NCI-H187 (cell line): ENCODE data around the gene TMEM151B.
A peak's percentile ranks its signal among the peaks of the same experiment; 100 is the strongest.

Experiments
- DNase-seq, 2 experiments: peaks; one replicate each; lab custom pipeline; 2025; lab: John Stamatoyannopoulos, UW

Gene TMEM151B

DNA sequence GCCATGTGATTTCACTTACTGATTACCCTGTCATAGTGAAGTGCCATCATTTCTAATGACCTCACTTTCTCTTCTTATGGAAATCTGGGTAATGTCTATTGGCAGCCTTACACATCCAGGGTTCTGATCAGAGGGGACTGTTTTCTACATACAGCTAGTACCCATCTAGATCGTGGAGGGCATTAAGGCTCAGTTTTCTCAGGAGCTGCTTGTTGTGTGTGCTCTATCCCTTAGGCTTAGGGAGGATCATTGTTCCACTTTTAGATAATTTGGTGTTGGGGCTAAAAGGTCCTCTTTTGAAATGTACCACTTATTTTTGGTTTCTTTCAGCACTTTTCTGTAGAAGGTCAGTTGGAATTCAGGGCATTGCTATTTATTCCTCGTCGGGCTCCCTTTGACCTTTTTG is 19.5 kb upstream of the TMEM151B start:
- DNase-seq, result no peak

DNA sequence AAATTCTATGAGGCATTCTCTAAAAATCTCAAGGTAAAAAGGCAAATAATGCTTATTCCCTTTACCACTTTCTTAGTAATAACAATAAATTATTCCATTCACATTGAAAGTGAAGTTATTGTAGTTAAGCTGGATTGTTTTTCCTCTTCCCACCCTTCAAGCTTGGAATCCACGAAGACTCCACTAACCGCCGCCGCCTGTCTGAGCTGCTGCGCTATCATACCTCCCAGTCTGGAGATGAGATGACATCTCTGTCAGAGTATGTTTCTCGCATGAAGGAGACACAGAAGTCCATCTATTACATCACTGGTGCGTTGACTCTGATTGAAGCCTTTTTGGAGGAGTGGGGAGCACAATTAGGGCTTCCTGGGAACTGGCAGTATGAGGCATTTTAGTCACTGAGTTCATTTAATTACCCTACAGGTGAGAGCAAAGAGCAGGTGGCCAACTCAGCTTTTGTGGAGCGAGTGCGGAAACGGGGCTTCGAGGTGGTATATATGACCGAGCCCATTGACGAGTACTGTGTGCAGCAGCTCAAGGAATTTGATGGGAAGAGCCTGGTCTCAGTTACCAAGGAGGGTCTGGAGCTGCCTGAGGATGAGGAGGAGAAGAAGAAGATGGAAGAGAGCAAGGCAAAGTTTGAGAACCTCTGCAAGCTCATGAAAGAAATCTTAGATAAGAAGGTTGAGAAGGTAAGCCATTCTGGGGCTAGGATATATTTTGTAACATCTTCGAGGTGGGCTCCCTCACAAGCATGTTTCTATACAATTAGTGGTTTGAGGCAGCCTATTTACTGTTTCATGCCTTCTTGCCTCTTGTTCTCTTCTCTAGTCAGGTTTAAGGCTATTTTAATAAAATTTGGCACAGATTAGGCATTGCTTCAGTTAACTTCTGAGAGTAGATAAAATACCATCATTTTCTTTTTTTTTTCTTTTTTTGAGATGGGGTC is 18.4 kb upstream of the TMEM151B start:
- no peak for DNase-seq

DNA sequence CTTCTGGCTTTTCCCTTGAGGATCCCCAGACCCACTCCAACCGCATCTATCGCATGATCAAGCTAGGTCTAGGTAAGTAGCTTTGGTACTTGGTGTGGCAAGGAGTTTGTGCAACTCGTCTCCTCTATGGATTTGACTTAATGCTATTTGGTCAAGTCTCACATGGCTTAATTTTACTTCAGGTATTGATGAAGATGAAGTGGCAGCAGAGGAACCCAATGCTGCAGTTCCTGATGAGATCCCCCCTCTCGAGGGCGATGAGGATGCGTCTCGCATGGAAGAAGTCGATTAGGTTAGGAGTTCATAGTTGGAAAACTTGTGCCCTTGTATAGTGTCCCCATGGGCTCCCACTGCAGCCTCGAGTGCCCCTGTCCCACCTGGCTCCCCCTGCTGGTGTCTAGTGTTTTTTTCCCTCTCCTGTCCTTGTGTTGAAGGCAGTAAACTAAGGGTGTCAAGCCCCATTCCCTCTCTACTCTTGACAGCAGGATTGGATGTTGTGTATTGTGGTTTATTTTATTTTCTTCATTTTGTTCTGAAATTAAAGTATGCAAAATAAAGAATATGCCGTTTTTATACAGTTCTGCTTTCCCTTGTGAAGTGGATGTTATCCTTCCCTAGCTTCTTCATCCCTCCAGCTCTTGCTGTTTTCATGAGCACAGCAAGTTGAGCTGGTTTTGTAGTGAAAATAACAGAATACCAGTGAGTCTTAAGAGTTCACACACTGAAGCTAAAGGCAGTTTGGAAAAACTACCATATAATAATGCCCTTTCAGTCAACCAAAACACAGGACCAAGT is 16.7 kb upstream of the TMEM151B start:
- no peak for DNase-seq

DNA sequence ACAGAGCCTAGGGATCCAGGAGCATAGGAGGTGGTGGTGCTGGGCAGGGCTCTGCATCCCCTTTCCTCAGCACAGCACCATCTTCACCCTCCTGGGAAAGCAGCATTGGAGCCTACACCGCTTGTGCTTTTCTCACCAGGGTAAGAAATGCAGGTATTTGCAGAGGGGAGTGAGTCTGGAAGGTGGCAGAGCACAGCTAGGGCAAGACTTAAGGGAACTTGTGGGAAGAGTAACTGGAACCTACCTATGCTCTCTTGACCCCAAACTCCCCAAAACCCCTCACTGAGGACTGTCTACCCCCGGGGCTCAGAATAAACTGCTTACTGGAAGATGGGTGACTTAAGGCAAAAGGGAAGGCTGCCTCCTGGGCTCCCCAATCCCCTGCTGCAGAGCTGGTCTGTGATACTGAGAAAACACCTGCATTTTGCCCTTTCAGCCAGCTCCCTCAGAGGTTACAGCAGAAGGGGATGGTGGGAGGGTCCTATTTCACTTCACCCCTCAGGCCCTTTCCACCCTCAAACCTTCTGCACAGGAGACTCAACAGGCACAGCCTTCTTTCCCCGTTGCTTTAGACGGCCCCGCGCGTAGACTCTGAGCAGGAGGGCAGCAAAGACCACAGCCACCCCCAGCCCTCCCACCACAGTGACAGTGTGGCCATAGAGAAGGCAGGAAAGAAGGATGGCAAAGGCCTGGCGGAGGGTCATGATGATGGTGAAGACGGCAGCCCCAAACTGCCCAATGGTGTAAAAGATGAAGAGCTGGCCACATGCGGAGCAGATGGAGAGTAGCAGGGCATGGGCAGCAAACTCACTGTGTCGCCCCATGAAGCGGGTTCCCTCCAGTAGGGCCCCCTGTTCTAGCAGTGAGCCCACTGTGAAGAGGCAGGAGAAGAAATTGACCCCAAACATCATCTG is 15.8 kb upstream of the TMEM151B start:
- DNase-seq, result no peak

DNA sequence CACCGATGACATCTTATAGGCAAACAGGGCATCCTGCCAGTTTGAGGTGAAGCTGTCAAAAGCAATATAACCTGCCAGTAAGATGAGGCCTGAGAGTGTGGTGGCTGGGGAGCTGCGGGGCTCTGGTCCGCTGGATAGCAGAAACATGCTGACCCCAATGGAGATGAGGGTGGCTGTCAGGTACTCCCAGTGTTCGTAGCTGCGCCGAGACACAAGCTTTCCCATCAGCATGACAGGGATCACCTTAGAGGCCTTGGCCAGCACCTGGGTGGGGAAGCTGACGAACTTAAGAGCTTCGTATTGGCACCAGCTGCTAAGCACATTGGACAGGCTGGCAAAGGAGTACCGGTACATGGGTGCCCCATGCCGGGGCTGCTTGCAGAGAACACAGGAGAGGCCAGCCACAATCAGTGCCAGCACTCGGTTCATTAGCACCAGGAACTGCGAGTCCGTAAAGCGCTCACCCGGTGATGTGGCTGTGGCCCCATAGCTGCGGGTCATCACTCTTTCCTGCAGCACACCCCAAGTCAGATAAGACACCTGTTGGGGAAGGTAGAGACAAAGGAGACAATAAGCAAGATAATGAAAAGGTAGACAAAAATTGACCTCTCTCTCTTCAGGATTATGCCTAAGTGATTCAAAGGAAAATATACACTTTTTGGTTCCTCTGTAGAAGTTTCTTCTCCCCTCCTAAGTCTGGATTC is 15.0 kb upstream of the TMEM151B start:
- DNase-seq, result no peak

DNA sequence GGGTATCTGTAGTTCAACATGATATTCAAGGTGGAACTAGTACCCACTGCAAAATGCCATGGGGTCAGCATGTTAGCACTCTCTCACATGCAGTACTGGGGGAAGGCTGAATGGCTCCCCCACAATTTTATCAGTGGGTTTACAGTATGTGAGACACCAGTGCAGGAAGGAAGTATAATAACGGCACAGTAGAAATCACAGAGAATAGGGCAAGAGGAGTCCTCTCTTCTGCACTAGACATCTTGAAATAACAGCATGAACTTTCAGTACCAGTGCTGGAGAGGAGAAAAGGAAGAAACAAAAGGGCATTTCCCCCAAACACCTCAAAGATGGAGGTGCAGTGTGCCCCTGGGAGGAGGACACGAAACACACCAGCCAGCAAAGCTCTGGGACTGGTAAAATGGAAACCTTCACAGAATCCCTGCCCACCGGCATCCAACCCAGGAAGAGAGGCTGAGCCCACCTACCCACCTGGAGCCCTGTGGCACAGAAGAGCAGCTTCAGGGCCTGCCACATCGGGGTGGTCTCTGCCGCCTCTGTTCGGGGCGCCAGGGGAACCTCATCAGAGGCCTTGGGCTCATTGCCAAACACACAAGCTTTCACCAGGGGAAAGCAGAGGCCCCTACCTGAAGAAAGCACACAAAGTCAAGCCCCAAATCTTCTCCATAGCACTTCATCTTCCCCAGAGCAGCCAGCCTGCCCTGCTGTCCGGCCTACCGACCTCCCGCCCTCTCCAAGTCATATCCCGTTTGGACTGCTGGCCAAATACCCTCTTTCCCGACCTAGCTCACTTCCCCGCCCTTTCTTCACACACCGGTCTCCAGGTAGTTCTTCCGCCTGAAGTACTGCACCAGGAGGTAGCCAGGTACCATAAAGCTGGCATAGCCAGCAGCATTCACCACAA is 14.1 kb upstream of the TMEM151B start:
- DNase-seq, result no peak

DNA sequence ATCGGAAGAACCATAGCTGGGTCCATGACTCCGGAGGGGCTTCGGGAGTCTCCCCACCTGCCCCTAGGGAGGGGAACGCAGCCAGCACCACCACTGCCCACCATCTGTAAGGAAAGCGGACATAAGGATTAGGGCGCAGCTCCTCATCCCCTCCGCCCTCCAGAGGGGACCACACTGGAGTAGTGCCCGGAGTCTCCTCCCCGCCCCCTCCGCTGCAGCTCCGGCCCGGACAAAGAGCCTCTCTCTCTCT is 13.6 kb upstream of the TMEM151B start:
- no peak for DNase-seq

DNA sequence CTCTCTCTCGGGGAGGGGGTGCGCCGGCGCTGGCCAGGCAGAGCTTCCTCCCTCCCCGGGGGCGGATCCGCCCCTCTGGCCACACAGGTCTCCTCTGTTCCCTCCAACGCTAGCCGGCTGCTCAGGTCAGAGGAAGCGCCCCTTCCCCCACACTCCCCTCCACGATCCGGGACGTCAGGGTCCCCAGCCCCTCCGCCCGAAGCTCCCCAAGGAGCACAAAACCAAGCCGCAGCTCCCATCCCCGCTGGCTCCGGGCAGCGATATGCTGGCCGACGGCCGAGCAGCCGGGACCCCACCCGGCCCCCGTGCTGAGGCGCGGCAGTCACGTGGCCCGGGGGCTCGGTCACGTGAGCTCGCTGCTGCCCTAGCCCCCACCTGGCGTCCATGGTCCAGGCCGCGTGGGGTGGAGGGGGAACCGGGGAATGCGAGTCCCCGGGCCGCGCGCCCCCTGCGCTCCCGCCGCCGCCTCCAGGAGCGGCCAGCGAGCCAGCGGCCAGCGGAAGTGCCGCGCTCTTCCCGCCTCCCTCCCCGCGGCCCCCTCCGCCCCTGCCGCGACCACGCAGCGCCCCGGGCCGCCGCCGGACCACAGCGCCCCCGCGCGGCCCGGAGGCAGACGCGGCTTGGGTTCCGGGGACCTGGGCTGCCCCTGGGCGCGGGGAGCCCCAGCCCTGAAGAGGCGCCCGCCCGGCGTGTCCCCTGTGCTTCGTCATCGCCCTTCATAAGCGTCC is 13.1 kb upstream of the TMEM151B start, which contains the start of gene SLC35B2:
Gene SLC35B2, minus strand, starts transcription at position 504 of the 728 bp plus-strand sequence. Its CDS starts 118 bp downstream, at position 386.
- peak; percentile 28 to 64 for DNase-seq

DNA sequence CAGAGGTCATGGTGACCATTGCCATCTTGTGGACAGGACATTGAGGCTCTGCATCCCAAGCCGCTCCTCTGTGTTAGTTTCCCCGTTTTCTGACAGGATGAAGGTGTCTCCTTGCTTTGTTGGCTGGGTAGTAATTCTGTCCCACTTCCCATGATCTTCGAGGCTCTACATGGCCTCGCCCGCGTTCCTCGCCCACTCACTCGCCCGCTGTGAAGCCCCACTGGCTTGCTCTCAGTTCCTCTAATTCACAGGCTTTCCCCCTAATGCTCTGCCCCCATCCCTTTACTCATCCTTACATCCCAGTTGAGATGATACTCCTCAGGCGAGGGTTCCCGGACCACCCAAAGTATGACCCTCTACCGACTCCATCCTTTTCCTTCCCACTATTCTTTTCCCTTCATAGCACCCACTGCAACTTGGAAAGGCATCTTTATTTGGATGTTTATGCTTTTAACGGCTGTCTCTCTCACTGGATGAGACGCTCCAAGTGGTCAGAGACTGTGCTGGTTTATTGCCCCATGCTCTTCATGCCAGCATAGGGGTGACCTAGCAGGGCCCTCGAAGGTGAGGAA is 12.4 kb upstream of the TMEM151B start:
- no peak for DNase-seq

DNA sequence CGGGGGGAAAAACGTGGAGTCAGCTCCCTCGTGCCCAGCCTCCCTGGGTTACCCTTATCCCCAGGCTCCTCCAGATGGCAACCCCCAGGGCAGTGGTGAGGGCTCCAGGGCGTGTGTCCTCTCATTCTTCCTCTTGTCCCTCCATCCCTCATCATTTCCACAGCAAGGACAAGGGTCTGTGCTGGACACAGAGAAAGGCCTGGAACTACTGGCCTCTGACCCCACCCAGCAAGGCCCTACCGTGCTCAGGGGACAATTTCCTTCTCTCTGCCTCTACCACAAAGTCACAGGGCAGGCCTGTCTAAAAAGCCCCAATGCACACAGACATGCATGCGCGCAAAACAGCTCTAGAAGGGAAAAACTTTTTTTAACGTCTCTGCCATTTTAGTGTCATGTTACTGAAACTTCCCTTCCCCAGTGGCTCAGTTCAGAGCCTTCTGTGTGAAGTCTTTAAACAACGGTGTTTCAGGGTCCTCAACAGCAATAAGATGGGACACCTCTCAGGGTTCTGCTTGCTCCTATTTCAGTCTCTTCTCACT is 11.9 kb upstream of the TMEM151B start:
- no peak for DNase-seq

DNA sequence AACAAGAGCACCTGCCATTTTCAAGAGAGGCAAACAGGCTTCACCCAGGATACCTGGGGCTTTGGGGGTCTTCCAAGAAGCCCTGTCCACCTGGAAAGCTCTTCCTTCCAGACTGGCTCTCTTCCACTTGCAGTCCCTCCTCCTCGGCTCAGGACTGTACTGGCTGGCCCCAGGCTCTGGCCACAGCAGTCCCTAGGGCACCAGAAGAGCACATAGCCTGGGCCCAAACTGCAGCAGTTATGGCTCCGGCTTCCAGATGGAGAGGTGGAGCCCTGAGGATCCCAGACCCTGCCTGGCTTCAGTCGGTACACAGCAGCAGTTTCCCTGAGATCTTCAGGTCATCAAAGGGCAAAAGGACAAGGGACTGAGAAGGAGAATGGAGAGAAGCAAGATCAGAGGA is 11.3 kb upstream of the TMEM151B start:
- DNase-seq, result no peak

DNA sequence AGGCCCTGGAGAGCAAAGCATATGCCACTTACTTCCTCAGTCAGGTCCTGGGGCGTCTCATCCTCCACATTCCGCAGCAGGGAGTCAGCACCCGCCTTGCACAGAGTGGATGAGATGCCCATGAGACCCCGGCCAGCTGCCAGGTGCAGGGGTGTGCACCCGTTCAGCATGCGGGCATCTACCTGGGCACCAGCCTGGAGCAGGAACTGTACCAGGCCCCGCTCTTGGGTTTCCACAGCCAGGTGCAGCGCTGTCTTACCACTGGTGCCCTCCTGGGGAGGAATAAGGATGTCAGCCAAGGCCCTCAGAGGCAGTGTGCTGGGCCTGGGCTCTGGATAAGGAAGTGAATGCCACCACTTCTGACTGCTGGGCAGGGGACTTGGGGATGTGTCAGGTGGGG is 10.2 kb upstream of the TMEM151B start:
- no peak for DNase-seq

DNA sequence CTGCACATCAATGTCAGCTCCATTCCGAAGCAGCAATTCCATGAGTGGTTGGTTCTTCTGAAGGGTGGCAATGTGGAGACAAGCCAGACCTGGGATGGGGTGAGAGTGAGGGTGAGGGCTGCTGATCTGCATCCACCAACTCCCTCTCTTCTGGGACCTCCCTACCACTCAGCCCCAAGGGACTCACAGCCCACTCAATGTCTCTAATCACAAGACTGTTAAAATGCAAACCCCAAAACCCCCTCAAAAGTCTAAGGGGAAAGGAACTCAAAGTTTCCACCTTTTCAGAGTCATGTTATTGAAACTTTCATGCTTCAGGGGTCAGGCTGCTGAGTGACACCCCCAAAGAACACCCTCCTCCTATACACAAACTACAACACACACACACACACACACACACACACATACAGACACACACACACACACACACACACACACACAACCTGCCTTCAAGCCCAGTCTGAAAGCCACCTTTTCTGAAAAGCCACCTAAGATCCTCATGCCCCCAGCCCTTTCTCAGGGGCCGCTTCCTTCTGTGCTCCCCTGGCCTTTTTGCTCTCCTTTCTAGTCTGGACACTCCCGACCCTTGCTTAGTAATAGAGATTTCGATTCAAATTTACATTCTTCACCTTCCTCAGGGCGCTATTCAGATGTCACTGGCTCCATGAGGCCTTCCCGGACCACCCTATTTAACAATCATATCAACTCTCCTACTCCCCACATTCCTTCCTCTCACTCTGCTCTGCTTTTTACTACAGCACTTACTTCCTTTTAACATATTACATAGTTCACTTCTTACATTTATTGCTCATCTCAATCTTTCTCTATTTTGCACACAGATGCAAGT is 9.6 kb upstream of the TMEM151B start:
- DNase-seq, result no peak

DNA sequence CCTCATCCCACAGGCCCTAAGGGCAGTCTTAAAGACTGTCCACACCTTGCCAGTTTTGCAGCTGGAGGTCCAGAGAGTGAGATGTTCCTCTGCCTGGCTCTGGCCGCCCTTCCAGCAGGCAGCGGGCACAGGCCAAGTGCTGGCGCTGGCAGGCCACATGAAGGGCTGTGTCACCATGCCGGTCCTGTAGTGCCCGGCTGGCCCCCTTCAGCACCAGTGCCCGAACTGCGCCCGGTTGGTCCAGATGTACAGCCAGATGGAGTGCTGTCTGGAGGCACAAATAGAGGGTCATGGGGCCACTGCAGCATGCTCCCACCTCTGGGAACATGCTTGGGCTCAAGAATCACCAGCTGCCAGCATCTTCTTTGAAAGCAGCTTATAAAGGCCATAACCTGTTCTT is 8.7 kb upstream of the TMEM151B start:
- no peak for DNase-seq

DNA sequence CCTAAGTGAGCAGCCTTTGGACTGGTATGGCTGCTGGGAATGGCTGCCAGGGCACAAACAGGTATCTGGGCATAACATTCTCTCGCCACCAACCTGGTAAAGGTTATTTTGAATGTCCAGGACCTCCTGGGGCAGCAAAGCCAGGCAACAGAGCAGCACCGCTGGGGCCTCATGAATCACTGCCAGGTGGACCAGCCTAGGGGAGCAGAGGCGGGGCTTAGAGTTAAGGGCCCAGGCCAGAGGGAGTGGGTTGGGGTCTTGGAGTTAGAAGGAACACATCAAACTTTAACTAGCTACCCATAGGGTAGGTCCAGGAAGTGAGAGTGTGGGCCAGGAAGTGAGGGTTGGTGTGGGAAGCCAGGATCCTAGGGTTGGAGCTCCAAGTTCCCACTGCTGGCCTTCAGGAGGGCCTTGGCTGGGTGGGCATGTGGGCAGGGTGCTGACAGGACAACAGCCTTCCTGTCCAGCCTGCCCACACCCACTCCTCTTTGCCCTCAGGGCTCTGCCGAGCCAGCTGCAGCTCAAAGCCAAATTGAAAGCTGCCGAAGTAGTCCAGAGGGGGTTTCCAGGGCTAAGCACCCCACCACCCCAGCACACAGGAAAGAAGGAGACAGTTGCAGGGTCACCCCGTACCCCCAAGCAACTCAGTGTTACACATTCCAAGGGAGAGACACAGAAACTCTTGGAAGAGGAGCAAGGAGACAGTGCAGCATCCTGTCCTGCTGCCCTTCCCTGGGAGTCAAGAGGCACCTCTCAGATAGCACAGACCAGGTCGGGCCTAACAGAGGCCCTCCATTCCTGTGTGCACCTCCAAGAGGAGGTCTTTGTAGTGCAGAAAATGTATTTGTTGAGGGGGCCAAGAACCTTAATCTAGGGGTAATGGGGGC is 7.5 kb upstream of the TMEM151B start:
- DNase-seq, result no peak

DNA sequence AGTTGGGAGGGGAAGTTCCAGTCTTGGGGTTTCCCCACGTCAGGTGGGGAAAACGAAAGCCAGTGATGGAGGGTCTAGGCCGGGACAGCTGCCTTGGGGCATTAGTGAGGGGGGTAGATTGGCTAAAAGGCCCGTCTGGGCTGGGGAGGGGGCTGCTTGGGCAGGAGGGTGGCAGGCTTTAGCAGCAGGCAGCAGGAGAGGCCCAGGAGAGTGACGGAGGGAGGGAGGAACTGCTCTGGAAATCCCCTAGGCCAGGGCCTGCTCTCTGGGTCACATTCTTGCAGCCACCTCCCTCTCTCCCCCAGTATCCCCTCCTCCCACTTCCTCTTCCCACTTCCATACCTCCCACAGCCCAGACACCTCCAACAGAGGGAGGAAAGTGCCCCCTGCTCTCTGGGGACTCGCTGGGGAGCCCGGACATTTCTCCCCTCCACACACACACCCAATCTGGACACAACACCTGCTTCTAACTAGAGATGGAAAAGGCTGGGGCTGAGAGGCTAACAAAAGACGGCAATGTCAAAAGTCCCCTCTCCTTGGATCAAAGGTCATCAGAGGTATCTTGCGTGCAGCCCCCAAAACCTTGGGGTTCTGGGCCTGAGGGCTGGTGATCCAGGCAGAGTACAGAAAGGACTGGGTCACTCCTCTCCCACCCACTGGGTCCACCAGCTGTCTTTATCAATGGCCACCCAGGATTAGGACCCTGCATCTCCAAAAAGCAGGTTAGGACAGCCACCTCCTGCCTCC is 6.7 kb upstream of the TMEM151B start:
- DNase-seq, result no peak
